TTC549 (cell line): Measurements from ENCODE around the gene TSACC.
A peak's percentile ranks its signal among the peaks of the same experiment; 100 is the strongest.

Experiments used
- FAIRE-seq: peaks from 2 replicates; lab custom pipeline; 2012; peaks lifted over from hg19 to GRCh38; lab: Jason Lieb, UNC

The TSACC gene

GRCh38 chr1:156376958-156377919, 38.9 kb downstream of the TSACC start:
- FAIRE-seq: no peak

- FAIRE-seq: no peak
Observed at GRCh38 chr1:156378557-156378956, 40.2 kb downstream of the TSACC start.

GRCh38 chr1:156379420-156380165, 41.3 kb downstream of the TSACC start:
- no peak for FAIRE-seq

- no peak for FAIRE-seq
Observed at GRCh38 chr1:156382561-156382960, 44.2 kb downstream of the TSACC start.

DNA sequence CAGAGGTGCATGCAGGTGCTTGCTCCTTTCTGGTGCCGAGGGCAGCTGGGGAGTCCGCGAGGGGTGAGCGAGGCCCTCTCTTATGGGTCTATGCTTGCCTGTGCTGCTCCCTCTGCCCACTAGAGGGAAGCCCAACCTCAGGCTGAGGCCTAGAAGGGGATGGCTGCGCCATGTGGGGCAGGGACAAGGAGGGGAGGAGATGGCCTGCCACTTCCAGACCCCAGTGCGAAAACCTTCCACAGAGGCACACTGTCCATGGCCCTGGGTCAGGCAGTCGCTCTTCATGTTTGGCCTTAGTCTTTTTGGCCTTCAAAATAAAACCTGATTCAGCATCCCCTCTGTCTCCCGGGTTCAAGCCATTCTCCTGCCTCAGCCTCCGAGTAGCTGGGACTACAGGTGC, 44.7 kb downstream of the TSACC start:
- FAIRE-seq: no peak

- no peak for FAIRE-seq
Observed at GRCh38 chr1:156384007-156384406, 45.7 kb downstream of the TSACC start.

DNA sequence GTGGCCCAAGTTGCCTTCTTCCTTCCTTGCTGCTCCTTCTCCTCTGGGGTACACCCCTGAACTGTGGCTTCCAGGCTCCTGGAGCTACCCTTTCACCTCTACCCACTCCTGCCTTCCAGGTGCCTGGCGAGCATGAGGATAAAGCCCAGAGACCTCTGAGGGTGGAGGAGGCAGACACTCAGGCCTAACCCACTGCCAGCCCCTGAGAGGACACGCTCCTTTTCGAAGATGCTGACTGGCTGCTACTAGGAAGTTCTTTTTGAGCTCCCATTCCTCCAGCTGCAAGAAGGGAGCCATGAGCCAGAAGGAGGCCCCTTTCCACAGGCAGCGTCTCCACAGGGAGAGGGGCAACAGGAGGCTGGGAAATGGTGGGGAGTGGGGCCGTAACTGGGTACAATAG, 46.3 kb downstream of the TSACC start:
- FAIRE-seq: no peak

DNA sequence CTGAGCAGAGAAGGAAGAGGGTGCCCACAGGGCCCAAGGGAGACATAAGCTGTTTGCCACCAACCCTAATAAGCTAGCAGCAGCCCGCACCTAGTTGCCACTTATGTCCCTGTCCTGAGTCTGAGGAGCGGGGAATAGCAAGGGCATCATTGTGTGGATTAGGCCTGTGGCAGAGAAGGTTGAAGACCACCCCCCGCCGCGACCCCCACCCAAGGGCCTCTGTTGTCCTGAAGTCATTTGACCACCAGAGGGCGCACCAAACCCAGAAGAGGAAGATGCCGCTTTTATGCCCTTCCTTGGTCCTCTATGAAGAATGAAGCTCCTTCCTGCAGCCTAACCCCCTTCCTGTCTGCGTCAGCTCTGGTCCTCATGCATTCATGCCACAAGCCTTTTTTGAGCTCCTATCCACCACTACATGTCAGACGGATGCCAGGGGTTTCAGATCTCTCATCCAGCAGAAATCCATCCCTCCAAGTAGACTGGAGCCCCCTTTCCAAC, 47.3 kb downstream of the TSACC start:
- FAIRE-seq: peak; percentile 28

- no peak for FAIRE-seq
Observed at GRCh38 chr1:156386134-156386901, 48.0 kb downstream of the TSACC start.

- no peak for FAIRE-seq
Observed at GRCh38 chr1:156386949-156387869, 48.9 kb downstream of the TSACC start.

- no peak for FAIRE-seq
Observed at GRCh38 chr1:156387870-156388173, 49.5 kb downstream of the TSACC start.

- no peak for FAIRE-seq
Observed at GRCh38 chr1:156388174-156389137, 50.1 kb downstream of the TSACC start.

DNA sequence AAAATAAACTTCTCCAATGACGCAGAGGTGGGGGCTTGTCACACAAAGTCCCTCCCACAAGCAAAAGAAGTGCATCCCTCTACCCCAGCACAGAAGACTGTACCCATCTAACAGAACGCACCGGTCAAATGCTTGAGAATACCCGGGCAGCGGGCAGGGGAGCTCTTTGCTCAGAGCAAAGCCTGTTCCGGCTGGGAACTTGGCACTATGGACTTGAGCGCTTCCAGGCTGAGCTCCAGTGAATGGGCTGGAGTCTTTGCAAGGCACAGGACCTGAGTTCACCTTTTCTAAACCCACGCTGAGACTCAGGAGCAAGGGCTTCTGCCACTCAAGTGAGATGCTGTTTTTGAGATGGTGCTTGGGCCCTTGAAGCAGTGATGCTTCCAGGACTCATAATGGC, 51.0 kb downstream of the TSACC start:
- no peak for FAIRE-seq

DNA sequence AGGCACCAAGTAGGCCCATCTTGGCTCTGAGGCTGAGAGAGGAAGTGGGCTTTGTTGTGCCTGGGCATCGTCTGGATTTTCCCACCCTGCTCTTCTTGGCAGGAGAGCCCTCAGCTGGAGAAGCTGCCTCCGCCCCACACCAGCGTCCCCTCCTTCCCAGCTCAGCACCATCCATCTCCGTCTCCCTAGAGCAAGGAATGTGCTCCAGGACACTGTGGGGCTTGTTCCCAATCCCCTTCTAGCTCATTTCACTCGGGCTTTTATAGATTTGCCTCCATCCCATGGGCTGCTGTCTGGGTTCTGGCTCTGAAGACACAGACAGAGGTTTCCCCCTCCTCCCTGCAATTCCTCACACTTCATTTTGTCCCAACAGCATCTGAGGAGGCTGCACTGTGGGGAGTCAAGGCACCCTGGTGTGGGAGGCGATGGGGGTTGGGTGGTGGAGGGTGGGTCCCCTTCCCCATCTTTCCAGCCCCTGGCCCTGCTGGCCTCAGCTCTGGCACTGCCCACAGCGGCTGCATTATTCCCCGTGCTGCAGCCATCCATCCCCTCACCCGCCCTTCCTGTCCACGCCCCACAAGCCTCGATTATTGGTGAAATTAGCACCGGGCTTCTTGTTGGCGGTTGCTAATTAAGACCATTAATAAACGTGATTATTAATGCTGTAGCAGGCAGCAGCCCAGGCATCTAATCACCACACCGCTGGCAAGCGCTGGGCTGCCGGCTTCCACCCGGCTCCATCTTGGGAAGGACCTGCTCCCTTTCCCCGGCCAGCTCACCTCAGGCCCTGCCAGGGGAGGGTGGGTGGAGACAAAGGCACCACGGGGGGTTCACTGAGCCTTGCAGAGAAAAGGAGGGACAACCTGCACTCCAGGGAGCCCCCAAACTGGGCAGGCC, 52.4 kb downstream of the TSACC start:
- FAIRE-seq: no peak

DNA sequence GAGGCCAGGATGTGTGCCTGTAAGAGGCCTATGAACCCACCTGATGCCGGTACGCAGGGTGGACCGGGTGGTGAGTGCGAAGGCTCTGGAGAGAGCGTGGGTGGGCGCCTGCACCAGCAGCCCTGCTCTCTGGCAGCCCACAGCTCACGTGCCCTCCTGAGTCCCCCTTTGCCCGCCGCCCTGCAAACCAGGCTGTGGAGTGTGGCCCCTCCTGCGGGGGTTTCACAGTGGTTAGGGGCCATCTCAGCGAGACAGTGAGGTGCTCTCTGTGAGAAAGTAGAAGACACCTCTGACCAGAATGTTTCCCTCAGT, 53.0 kb downstream of the TSACC start:
- FAIRE-seq: no peak

DNA sequence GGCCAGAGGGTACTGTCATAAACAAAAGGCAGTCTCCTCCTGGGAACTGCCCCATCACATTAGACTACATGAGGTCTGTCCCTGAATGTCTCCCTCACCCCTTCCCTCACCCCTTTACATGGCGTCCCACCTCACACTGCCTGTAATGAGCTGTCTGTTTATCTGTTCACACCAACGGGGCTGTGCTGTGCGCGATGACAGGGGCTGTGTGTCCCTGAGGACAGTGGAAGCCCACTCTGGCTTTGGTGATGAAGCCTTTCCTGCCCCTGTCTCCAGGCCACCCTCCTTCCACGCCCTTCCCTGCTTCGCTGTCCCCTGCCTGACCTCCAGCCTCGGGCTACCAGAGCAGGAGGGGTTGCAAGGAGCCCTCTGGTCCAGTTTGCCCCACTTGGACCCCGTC, 53.4 kb downstream of the TSACC start:
- FAIRE-seq: no peak

DNA sequence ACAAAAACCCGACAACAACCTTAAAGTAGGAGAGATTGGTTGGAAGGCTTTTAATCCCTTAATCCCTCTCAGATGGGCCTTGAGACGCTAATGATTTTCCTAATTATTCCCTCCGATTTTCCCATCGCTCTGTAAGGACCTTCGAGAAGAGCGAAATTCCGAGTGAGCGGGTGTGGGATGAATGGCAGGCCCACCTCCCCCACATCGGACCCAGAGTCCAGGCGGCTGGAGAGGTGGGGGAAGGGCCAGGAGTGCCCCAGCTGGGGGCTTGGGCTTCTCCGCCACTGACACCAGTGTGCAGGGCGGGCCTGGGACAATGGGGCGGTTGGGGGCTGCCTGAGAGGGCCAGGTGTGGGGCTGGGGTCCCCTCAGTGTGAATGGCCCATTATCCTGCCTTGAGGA, 54.1 kb downstream of the TSACC start:
- no peak for FAIRE-seq

- no peak for FAIRE-seq
Observed at GRCh38 chr1:156393095-156393494, 54.8 kb downstream of the TSACC start.

DNA sequence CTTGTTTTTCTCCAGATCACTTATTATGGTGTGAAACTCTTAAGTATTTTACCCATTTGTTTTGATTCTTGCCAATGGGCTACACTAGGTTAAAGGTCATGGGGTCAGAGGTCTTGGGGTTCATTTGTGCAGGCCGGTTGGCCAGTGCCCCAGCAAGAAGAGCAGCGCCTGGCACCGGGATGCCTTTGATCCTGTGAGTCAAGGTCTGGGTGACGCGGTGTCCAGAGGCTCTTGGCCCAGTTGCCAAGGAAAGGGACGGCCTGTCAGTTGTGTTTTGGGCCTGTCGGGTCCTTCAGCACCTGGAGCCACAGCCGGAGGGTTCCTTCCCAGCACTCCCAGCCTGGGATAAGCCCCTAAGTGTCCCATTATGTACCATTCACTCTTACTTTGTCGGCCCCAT, 55.8 kb downstream of the TSACC start:
- no peak for FAIRE-seq
